HG03469 (cell line): ENCODE measurements around the gene FAT4.

Experiments
- ATAC-seq: cut with Tn5 transposase; IDR thresholded peaks from one replicate; pipeline ENCODE4 v1.9.1; 2021; ENCODE audit warnings: mild to moderate bottlenecking, moderate library complexity, moderate number of reproducible peaks; ENCODE audit not compliant: unreplicated experiment

The FAT4 gene, protein sequence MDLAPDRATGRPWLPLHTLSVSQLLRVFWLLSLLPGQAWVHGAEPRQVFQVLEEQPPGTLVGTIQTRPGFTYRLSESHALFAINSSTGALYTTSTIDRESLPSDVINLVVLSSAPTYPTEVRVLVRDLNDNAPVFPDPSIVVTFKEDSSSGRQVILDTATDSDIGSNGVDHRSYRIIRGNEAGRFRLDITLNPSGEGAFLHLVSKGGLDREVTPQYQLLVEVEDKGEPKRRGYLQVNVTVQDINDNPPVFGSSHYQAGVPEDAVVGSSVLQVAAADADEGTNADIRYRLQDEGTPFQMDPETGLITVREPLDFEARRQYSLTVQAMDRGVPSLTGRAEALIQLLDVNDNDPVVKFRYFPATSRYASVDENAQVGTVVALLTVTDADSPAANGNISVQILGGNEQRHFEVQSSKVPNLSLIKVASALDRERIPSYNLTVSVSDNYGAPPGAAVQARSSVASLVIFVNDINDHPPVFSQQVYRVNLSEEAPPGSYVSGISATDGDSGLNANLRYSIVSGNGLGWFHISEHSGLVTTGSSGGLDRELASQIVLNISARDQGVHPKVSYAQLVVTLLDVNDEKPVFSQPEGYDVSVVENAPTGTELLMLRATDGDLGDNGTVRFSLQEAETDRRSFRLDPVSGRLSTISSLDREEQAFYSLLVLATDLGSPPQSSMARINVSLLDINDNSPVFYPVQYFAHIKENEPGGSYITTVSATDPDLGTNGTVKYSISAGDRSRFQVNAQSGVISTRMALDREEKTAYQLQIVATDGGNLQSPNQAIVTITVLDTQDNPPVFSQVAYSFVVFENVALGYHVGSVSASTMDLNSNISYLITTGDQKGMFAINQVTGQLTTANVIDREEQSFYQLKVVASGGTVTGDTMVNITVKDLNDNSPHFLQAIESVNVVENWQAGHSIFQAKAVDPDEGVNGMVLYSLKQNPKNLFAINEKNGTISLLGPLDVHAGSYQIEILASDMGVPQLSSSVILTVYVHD (N-terminal part only)

DNA sequence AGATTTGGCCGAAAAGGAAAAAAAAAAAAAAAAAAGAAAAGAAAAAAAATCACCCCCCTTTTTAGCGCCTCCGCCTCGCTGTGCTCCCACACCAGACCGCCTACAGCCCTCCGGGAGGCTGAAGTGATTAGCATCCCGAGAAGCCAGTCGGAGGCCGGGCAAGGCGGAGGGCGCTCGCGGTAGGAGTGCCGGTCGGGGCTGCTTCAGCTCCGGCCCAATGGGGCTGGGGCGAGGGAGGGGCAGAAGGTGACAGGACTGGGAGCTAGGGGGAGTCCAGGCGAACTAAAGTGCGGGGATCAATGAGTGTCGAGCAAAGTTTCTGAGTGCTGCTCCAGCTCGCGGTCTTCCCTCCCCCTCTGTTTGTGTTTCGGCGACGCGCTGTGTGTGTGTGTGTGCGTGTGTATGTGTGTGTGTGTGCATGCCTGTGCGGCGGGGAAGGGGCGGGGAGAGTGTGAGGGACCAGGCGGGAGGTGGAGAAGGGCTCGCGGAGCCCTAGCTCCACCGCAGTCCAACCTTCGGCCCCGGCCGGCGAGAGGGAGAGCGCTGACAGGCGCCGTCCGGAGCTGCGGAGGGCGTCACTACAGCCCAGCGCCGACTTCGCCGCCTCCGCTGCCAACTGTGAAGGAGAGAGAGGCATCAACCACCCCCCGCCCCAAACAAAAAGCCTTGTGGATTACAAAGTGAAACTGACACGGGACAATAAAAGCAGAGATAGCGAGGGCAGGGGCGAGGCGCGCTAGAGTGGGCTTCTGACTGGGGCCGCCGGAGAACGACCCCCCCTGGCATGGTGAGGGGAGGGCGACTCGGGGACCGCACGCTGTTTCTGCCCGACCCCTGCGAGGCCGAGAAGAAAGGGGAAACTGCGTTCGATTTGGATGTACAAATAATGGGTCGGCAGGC lies at the start of gene FAT4:
Gene FAT4 (plus strand): TSS at position 280 of the 900 bp plus-strand sequence. CDS start 1,457 bp downstream, outside the sequence.
- ATAC-seq = peak; percentile 72

DNA sequence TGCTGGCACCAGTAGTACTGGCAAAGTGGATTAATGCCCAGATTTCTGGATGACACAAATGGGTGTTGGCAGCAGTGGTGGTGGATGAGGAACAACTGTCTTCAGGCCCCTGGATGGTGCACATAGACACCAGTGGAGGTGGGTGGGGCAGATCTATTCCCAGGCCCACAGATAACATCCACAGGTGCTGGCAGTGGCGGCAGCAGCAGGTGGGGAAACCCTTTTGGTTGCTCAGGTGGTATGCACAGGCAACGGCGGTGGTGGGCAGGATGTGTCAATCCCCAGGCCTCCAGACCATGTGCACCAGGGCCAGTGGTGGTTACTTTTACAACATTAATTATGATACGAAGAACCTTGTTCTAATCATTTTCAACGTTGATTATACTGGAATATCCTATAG lies 48.9 kb upstream of the FAT4 start:
- ATAC-seq = no peak

DNA sequence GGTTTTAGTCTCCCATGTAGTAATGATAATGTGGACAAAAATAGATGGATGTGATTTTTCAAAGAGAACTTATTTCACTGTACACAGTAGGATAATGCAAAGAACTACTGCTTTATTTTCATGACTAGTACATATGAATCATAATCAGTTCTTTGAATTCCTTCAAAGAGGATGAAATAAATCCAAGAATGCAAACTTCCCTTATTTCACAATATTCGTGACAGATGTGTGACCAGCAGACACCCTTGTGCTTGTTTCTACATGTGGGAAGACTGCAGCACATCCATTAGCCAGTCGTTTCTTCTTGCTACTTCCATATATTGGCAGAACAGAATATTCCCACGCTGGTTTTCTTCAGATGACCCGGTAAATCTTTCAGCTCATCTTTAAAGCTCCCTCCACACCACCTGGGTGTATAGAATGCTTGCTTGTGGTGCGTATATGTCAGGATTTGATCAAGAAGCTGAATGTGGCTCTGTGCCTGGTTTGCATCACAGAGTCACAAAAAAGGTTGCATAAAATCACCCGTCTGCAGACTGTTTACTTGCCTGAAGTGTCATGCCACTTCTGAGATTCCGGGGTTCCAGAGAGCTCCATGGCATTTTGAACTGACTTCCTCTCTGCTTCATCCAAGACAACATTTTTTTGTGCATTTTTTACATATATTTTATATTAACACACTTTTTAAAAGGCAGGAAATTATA lies 47.7 kb upstream of the FAT4 start:
- ATAC-seq = no peak

DNA sequence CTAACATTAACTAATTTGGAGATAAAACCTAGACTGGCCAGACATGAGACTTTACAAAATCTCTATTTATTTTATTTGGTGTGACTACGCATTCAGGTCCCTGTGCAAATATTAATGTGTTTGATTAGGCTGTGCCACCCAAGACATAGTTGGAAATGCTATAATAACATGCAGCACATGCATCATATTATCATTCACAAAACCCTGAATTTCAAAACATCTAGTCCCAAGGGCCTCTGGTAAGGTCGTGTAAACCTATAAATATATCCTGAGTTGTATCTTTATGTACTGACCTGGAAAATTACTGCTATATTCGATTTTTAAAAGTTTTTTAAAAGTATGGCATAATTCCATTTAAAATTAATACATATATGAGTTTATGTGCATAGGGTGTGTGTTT lies 47.1 kb upstream of the FAT4 start:
- no peak for ATAC-seq

DNA sequence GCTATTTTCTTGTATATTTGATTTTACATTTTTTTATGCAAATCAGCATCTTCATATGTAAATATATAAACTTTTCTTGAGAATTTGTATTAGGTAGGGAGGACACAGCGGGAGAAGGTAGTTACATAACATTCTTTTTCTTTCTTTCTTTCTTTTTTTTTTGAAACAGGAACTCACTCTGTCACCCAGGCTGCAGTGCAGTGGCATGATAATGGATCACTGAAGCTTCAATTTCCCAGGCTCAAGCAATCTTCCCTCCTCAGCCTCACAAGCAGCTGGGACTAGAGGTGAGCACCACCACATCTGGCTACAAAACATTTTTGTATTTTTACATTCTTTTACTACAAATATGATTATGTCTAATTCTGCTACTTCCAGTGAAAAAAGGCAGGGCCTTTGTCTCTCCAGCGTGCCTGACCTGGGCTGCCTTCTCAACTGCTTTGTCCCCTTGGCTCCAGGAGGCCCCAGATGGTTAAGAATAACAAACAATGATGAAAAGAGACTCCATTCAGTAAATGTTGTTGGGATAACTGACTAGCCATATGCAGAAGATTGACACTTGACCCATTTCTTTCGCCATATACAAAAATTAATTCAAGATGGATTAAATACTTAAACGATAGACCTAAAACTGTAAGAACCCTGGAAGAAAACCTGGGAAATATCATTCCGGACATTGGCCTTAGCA lies 46.5 kb upstream of the FAT4 start:
- no peak for ATAC-seq

DNA sequence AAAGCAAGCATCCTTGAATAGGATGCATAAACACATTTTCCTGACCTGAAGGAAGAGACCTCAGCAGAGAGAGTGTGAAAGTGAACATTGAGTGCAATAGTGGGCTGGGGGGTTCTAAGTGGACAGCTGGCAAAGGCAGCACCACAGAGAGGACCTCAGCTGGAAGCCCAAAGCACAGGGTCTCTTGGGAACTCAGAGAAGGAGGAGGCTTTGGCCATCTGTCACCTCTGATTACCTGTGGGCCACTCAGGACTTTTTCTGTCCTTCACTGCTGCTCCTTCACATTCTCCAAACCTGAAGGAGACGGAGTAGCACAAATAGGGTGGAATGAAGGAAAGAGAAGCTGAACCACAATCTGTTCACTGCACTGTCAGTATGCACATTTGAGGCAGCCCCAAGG lies 37.9 kb upstream of the FAT4 start:
- ATAC-seq = no peak

DNA sequence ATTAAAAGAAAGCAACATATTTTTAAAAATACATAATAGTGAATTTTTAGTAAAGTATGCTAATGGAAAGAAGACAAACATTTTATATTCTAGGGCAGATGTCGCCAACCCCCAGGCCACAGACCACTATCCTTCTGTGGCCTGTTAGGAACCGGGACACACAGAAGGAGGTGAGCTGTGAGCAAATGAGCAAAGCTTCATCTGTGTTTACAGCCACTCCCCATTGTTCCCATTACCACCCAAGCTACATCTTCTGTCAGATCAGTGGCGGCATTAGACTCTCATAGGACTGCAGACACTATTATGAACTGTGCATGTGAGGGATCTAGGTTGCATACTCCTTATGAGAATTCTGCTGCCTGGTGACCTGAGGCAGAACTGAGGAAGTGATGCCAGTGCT lies 37.0 kb upstream of the FAT4 start:
- no peak for ATAC-seq

DNA sequence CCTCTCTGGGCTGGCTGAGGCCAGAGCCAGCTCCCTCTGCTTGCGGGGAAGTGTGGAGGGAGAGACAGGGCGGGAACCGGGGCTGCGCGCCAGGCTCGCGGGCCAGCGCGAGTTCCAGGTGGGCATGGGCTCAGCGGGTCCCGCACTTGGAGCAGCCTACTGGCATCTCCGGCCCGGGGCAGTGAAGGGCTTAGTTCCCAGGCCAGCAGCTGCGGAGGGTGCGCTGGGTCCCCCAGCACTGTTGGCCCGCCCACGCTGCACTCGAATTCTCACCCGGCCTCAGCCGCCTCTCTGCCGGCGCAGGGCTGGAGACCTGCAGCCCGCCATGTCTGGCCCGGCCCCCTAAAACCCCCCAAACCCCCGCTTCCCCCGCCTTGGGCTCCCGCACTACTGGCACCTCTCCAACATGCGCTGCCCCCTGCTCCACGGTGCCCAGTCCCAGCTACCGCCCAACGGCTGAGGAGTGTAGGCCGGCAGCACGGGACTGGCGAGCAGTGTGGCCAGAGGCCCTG lies 33.8 kb upstream of the FAT4 start:
- ATAC-seq = no peak

DNA sequence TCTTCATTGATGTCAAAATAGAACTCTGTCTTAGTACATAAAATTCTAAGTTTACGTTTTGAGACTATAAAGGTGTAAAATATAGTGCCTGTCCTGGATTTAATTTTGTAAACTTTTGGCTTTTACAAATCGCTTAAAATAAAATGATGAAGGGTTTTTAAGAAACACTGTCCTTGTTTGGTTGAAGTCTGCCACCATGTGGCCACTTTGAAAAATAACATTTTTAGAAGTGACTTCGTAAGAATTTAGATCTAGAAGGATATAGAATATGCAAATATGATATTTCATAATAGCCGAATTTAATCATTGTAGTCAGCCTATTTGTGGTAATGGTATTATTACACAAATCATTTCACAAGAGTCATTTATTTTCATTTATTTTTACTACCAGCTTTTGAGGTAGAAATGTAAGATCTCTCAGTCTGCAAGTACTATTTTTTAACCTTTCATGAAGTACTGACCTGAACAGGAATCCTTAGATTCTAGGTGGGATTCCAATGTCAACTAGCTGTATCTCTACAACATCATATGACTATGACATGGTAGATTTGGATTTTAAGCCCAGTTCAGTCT lies 31.0 kb upstream of the FAT4 start:
- ATAC-seq = no peak

DNA sequence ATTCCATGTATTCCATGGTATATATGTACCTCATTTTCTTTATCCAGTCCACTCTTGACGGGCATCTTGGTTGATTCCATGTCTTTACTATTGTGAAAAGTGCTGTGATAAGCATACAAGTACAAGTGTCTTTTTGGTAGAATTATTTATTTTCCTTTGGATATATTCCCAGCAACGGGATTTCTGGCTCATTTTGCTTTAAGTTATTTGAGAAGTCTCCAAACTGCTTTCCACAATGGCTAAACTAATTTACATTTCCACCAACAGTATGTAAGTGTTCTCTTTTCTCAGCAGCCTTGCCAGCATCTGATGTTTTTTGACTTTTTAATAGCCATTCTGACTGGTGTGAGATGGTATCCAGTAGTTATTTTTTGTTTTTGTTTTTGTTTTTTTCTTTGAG lies 17.6 kb upstream of the FAT4 start:
- no peak for ATAC-seq

DNA sequence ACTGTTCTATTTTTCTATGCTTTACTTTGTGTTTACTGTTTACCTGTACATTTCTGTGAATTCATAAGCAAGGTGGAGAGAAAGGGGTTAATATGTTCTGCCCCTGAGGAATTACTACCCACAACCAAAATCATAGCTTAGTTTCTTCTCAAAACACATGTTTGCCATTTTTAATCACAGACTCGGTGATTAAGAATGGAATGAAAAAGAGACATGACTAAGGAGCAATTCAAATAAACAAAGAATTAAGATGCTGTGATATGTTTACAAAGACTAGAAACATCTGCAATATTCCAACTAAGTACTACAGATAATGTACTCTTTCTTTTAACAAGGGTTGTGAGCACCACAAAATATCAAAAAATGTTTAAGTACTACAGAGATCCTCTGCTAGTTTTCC lies 11.7 kb upstream of the FAT4 start:
- no peak for ATAC-seq

DNA sequence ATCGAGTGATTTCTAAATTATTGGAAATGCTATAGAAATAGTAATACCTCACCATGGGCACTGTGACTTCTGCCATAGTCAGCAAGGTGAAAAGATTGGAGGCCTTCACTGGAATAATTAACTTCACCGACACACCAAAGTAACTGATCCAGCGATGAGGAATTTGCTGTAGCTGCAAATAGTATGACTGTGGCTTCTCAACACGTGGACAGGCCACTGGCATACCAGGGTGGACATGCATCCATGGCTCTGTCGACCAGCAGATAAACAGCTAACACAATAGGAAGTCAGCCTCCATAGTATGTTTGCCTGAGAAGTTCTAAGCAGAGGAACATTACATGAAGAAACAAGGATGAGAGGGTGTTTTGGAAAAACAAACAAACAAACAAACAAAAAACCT lies 10.9 kb upstream of the FAT4 start:
- ATAC-seq = no peak

DNA sequence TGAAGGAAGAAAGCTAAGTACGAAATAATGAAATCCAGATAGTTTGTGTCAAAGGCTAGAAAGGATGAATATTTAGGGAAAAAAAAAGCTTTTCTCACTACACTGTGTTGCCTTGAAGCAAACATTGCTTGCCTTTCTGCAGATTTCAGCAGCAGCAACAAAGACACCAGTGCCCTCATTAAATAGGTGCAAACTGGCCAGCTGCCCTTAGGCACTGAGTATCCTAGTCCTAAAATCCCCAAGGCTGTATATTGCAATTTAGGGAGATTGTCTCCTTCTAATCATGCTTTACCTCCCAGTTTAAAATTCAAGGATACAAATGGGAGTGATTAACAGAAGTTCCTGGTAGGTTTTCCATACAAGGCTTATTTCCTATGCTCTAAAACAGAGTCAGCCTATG lies 8.6 kb upstream of the FAT4 start:
- ATAC-seq = no peak

DNA sequence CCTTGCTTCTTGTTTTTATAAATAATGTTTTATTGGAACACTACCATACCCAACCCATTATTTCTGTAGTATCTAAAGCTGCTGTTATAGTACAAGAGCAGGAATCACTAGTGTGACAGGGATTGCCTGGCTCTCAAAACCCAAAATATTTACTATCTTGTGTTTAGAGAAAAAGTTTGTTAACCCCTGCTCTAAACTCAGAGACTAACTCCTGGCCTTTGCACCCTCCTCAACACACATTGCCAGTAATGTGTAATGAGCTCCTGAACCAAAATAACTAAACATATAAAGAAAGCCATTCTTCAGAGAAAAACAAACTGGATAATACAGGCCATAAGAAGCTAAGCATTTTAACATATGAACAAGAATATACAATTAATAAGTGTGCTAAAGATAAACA lies 8.2 kb upstream of the FAT4 start:
- no peak for ATAC-seq

DNA sequence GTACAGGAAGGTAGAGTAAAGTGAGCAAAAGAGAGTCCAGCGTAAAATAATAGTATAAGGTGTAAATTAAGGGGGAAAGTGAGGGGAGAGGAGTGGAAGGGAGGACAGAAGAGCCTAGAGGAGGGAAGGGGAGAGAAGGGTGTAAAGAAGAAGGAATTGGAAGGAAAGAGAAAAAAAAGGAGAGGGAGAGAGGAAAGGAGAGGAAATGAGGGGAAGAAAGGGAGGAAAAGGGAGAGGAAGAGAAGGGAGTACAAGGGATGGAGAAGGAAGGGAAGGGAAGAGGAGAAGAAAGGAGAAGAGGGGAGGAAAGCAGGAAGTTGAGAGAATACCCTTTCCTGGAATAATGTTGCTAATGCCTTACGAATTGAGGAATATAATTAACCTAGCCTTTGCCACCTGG lies 3.3 kb upstream of the FAT4 start:
- no peak for ATAC-seq

DNA sequence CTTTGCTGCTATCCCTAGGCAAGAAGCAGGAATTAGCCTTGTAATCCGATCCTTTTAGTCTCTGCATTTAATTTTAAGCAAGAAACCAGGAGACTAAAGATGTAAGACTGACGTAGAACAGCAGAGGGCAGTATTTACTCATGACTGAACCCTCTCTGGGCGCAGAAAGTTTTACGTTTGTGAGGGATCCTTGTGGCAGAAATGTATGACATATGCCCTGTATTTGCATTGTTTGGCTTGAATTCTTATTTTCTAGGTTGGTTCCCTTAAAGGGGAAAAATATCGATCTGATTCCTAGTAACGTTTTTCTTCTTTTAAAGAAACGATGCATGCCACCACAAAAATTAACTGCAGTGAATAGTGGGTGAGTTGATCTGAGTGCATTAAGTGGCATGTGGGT lies 1.3 kb upstream of the FAT4 start:
- ATAC-seq = peak; percentile 75

DNA sequence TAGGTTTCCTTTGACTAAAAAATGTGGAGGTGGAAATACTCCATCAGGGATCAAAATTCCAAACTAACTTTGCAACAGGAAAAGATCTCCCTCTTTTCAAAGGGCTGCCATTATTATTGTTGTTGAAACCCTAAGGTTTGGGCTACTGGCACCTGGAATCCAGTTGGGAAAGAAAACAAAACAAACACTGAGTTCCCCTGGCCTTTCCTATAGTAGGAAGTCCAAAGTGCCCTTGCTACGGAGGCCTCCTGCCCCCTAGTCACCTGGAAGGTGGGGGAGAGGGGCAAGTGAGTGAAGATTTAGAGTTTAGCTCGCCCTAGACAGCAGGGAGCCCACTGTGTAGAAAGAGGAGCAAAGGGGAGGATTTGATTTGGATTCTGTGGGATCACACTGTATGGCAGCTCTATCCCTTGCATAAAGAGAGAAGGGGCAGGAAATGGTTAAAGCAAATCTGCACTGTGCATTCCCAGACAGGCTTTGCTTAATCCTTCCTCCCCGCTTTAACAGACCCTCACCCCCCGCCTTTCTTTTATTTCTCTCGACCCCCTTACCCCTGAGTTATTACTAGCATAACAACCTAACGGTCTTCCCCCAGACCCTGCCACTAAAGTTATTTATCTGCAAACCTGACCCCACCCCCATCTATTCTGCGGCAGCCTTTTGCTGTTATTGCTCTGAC lies 627 bp upstream of the FAT4 start:
- ATAC-seq = no peak

DNA sequence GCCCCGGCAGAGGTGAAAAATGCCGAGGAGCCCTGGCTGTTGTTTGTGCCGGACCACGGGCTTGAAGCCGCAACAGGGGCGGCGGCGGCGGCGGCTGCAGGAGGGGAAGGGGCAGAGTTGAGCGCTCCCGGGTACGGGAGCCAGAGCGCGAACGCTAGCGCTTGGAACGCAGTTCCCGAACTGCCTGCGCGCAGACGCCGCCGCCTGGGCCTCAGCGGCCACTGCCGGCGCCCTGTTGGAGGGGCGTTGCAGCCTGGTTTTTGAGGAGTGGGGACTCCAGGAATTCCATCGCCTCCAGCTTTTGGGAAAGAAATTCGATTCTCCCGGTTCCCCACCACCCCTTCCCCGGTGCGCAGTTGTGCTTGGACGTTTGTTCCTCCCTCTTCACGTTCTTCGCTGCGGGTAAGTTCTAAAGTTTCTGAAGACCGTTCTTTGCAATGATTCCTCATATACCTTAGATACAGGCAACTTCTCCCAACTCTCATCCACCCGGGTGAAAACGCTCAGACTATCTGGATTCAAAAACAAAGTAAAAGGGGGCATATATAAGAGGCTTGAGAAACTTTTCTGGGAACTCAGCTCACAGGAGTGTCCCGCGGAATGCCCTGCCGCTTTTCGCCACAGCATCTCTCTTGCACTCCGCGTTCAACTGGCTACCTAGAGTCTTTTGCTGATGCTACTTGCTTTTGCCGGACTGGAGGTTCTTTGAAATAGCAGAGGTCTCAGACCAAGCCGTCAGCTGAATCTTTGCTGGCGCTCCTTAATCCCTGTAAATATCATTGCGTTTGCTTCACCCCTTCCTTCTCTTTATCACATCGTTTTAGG lies 1.0 kb downstream of the FAT4 start:
- ATAC-seq = no peak
